Measurements from ENCODE around the gene HMSD.

HMSD gene

DNA sequence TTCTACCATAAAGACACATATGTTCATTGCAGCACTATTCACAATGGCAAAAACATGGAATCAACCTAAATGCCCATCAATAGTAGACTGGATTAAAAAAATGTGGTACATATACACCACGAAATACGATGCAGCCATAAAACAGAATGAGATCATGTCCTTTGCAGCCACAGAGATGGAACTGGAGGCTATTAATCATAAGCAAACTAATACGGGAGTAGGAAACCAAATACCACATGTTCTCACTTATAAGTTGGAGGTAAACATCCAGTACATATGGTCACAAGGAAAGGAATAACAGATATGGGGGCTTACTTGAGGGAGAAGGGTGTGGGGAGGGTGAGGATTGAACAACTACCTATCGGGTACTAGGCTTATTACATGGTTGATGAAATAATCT lies 7.7 kb downstream of the HMSD start:
- Histone ChIP-seq H3K27me3 (ENCODE audit: control insufficient read depth in 1 of 2, insufficient read depth in 2 of 2, low read length in 2 of 2) (peaks cover 0 to 4% of the 10 kb centered on the region in 2 donors), H3K4me3 (ENCODE audit: low read length in 2 of 2) (no peak overlapping the region), H3K4me1 (ENCODE audit: control insufficient read depth, insufficient read depth, low read length) (no peaks in the 10 kb centered on the region), H3K36me3 (ENCODE audit: control insufficient read depth in 2 of 2, insufficient read depth in 2 of 2, low read length in 2 of 2) (no peaks in the 10 kb centered on the region), H3K9ac (ENCODE audit: low read length in 2 of 2) (no peak overlapping the region), H3K9me3 (ENCODE audit: control insufficient read depth in 2 of 2, low read length in 2 of 2) (no peaks in the 10 kb centered on the region), H3K27ac (ENCODE audit: low read length) (no peak overlapping the region)

DNA sequence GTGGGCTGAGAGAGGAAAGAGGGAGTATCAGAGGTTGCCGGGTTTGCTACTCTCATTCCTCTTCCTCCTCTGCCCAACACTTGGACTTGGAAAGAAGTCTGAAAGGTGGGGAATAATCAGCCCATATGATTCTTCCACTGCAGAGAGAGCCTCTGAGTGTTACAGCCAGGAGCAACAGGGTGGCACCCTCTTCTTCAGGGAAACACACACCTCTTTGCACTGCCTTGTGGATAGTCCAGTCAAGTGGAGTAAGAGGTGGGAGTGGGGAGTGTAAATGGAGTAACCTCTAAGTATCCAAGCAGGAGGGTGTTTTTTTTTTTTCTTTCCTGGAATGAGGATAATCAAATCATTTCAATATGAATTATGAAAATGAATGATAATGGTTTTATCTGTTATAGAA lies 11.8 kb downstream of the HMSD start:
- H3K4me3 ChIP-seq (ENCODE audit: low read length in 2 of 2) = no peak overlapping the region
- H3K4me1 ChIP-seq (ENCODE audit: control insufficient read depth, insufficient read depth, low read length) = no peaks in the 10 kb centered on the region

DNA sequence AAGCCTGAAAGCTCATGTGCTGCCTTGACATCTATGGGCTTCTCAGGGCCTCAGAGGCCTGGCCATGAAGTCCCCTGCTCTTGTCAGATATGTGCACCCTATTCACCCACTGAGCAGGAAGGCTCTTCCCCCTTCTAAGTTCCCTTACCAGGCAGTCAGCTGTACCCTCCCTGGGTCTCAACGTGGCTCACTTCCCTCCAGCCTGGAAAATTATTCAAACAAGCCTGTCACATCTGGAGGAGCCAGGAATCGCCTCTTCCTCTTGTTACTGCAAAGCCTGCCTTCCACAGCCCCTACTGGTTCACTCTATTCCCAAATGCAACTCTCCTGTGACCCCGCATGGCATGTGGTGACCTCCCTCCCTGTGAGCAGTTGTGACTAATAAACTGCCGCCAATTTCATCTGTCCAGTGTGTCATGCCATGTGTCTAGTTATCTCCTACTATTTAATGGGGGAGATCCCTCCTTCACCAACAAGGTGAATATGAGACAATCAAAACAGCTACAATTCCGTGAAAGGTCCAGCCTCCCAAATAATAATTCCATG lies 12.4 kb downstream of the HMSD start:
- H3K4me1 ChIP-seq (ENCODE audit: control insufficient read depth, insufficient read depth, low read length) = no peaks in the 10 kb centered on the region
- H3K9me3 ChIP-seq (ENCODE audit: control insufficient read depth in 2 of 2, low read length in 2 of 2) = no peaks in the 10 kb centered on the region
- no peak overlapping the region for H3K9ac ChIP-seq (ENCODE audit: low read length in 2 of 2)
- H3K27ac ChIP-seq (ENCODE audit: low read length) = no peak overlapping the region
- no peaks in the 10 kb centered on the region for H3K27me3 ChIP-seq (ENCODE audit: control insufficient read depth in 1 of 2, insufficient read depth in 2 of 2, low read length in 2 of 2)
- H3K36me3 ChIP-seq (ENCODE audit: control insufficient read depth in 2 of 2, insufficient read depth in 2 of 2, low read length in 2 of 2) = no peaks in the 10 kb centered on the region
- no peak overlapping the region for H3K4me3 ChIP-seq (ENCODE audit: low read length in 2 of 2)

More for the DNA sequence above, 11.8 kb downstream of the HMSD start:
- Histone ChIP-seq H3K27me3 (ENCODE audit: control insufficient read depth in 1 of 2, insufficient read depth in 2 of 2, low read length in 2 of 2) (no peaks in the 10 kb centered on the region), H3K9me3 (ENCODE audit: control insufficient read depth in 2 of 2, low read length in 2 of 2) (no peaks in the 10 kb centered on the region), H3K27ac (ENCODE audit: low read length) (no peak overlapping the region), H3K36me3 (ENCODE audit: control insufficient read depth in 2 of 2, insufficient read depth in 2 of 2, low read length in 2 of 2) (no peaks in the 10 kb centered on the region), H3K9ac (ENCODE audit: low read length in 2 of 2) (no peak overlapping the region)

DNA sequence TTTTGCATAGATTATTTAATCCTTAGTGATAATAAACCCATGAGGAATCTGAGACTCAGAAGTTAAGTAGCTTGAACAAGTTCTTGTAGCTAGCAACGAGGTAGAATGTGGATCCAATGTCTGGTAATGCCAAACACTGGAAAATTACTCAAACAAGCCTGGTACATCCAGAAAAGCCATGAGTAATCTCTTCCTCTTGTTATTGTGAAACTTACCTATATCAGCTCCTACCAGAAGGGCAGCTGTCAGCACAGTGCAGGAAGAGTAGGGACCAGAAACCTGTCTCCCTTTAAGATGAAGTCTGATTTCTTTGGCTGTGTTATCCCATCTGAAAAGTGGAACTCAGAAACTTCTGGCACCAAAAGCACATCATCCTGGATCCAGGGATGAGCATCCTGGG lies 13.0 kb downstream of the HMSD start:
- Histone ChIP-seq H3K27me3 (ENCODE audit: control insufficient read depth in 1 of 2, insufficient read depth in 2 of 2, low read length in 2 of 2) (no peaks in the 10 kb centered on the region), H3K36me3 (ENCODE audit: control insufficient read depth in 2 of 2, insufficient read depth in 2 of 2, low read length in 2 of 2) (no peaks in the 10 kb centered on the region), H3K4me1 (ENCODE audit: control insufficient read depth, insufficient read depth, low read length) (no peaks in the 10 kb centered on the region), H3K4me3 (ENCODE audit: low read length in 2 of 2) (no peak overlapping the region), H3K9ac (ENCODE audit: low read length in 2 of 2) (no peak overlapping the region), H3K9me3 (ENCODE audit: control insufficient read depth in 2 of 2, low read length in 2 of 2) (no peaks in the 10 kb centered on the region), H3K27ac (ENCODE audit: low read length) (no peak overlapping the region)

DNA sequence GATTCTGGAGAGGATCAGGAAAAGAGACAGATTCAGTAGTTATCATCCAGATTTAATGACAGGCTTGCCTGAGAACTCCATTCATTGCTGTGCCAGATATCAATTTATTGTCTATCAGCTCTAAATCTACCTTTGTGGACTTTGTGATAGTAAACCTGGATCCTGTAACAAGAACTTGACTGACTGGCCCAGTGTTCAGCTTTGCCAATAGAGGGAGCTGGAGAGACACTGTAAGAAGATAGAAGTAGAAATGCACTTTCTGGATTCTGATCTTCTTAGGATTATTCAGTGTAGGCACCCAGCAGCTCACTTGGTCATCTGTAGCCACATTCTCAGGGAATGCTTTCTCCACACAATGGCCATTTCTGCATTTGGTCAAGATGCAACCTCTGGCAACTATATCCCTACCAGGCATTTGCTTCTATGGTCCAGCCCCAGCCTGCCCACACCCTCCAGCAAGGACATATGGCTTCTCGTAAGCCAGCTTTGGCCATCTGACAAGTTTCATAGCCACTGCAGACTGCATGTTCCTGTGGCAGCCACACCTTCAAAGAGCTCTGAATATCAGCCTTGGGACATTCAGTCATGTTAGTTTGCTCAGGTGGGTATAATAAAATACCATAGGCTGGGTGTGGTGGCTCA lies 14.6 kb downstream of the HMSD start:
- H3K27ac ChIP-seq (ENCODE audit: low read length) = no peak overlapping the region
- no peak overlapping the region for H3K9ac ChIP-seq (ENCODE audit: low read length in 2 of 2)
- no peaks in the 10 kb centered on the region for H3K36me3 ChIP-seq (ENCODE audit: control insufficient read depth in 2 of 2, insufficient read depth in 2 of 2, low read length in 2 of 2)
- H3K9me3 ChIP-seq (ENCODE audit: control insufficient read depth in 2 of 2, low read length in 2 of 2) = no peaks in the 10 kb centered on the region
- H3K4me3 ChIP-seq (ENCODE audit: low read length in 2 of 2) = no peak overlapping the region
- H3K4me1 ChIP-seq (ENCODE audit: control insufficient read depth, insufficient read depth, low read length) = no peaks in the 10 kb centered on the region
- no peaks in the 10 kb centered on the region for H3K27me3 ChIP-seq (ENCODE audit: control insufficient read depth in 1 of 2, insufficient read depth in 2 of 2, low read length in 2 of 2)

DNA sequence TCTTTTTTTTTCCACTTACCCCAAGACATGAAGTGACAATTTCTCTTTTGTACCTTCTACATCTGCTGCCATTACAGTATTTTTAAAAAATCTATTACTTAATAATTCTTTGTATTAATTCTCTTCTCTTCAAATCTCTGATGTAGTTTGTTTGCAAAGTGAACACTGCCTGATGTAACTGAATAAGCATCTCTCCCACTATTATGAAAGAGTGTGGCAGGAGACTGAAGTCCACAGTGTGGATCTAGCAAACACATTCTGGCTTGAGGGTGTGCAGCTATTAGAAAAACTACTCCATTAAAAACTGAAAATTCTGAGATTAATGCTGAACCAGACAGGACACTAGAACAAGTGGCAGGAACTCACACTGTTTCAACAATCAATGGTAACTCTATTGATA lies 15.8 kb downstream of the HMSD start:
- Histone ChIP-seq H3K4me3 (ENCODE audit: low read length in 2 of 2) (no peak overlapping the region), H3K27me3 (ENCODE audit: control insufficient read depth in 1 of 2, insufficient read depth in 2 of 2, low read length in 2 of 2) (no peaks in the 10 kb centered on the region), H3K36me3 (ENCODE audit: control insufficient read depth in 2 of 2, insufficient read depth in 2 of 2, low read length in 2 of 2) (no peaks in the 10 kb centered on the region), H3K9me3 (ENCODE audit: control insufficient read depth in 2 of 2, low read length in 2 of 2) (no peaks in the 10 kb centered on the region), H3K27ac (ENCODE audit: low read length) (no peak overlapping the region), H3K4me1 (ENCODE audit: control insufficient read depth, insufficient read depth, low read length) (no peaks in the 10 kb centered on the region), H3K9ac (ENCODE audit: low read length in 2 of 2) (no peak overlapping the region)

DNA sequence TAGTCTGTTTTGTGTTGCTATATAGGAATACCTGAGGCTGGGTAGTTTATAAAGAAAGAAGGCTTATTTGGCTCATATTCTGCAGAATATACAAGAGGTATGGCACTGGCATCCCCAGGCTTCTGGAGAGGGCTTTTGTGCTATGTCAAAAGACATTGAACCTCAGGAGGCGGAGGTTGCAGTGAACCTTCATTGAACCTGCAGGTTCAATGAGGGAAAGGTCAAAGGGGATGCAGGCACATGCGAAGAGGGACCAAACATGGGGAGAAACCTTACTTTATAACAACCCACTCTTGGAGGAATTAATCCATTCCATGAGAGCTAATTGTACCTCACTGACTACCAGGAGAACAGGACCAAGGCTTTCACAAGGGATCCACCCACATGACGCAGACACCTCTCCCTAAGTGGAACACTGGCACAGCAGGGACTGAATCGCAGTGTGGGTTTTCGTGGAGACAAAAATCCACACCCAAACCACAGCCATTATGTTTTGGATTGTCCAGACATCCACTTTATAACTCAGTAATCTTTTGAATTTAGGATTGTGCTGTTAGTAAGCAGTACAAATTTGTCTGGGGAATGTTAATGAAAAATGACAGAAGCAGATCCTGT lies 16.7 kb downstream of the HMSD start:
- H3K36me3 ChIP-seq (ENCODE audit: control insufficient read depth in 2 of 2, insufficient read depth in 2 of 2, low read length in 2 of 2) = no peaks in the 10 kb centered on the region
- H3K27ac ChIP-seq (ENCODE audit: low read length) = no peak overlapping the region
- no peaks in the 10 kb centered on the region for H3K27me3 ChIP-seq (ENCODE audit: control insufficient read depth in 1 of 2, insufficient read depth in 2 of 2, low read length in 2 of 2)
- H3K4me1 ChIP-seq (ENCODE audit: control insufficient read depth, insufficient read depth, low read length) = peaks cover 4% of the 10 kb centered on the region
- H3K4me3 ChIP-seq (ENCODE audit: low read length in 2 of 2) = no peak overlapping the region
- H3K9me3 ChIP-seq (ENCODE audit: control insufficient read depth in 2 of 2, low read length in 2 of 2) = no peaks in the 10 kb centered on the region
- H3K9ac ChIP-seq (ENCODE audit: low read length in 2 of 2) = no peak overlapping the region

DNA sequence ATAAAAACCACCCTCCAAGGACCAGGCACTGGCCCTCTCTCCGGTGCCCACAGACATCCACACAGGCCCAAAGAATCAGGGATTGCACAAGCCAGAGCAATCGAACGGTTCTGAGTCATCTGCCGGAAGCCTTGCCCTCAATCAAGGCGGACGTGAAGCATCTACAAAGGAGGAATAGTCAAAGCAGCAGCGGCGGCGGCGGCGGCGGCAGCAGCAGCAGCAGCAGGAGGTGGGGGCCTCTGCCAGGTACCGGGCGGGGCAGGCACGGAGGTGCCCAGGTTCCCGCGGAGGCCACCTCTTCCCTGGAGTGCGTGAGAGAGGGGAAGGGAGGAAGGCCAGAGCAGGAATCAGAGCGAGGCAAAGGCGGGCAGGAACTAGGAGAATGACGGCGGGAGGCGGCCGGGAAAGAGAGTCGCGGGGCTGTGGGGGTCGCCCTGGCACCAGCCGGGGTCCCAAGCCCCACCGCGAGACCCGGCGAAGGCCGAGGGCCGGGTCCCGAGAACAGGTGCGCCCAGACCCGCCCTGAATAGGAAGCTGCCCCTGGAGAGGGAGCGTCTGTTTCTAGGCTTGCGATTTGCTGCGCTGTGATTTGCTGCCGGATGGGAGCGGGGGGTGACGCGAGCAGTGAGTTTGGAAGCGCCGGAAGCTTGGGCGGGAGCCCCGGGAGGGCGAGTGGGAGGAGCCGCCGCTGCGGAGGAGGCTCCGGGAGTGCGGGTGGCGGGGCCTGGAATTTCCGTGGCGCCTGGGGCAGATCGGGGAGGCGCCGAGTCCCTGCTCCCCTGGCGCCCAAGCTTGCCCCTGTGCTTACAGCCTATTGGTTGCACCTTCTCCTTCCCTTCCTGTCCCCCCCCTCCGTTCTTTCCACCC lies 21.1 kb downstream of the HMSD start, which contains the start of gene SERPINB8:
Gene SERPINB8, plus strand, starts transcription at position 140 of the 867 bp plus-strand sequence. CDS start 8,228 bp downstream, outside the sequence.
- peak within 1 kb of the TSS; percentile 72 to 88 for H3K4me3 ChIP-seq (ENCODE audit: low read length in 2 of 2)
- no peaks in the 10 kb centered on the region for H3K9me3 ChIP-seq (ENCODE audit: control insufficient read depth in 2 of 2, low read length in 2 of 2)
- peaks cover 6% of the 10 kb centered on the region for H3K4me1 ChIP-seq (ENCODE audit: control insufficient read depth, insufficient read depth, low read length)
- peak within 1 kb of the TSS; percentile 97 for H3K27ac ChIP-seq (ENCODE audit: low read length)
- H3K9ac ChIP-seq (ENCODE audit: low read length in 2 of 2) = peak within 1 kb of the TSS; percentile 84 to 94
- no peaks in the 10 kb centered on the region for H3K36me3 ChIP-seq (ENCODE audit: control insufficient read depth in 2 of 2, insufficient read depth in 2 of 2, low read length in 2 of 2)
- no peaks in the 10 kb centered on the region for H3K27me3 ChIP-seq (ENCODE audit: control insufficient read depth in 1 of 2, insufficient read depth in 2 of 2, low read length in 2 of 2)

DNA sequence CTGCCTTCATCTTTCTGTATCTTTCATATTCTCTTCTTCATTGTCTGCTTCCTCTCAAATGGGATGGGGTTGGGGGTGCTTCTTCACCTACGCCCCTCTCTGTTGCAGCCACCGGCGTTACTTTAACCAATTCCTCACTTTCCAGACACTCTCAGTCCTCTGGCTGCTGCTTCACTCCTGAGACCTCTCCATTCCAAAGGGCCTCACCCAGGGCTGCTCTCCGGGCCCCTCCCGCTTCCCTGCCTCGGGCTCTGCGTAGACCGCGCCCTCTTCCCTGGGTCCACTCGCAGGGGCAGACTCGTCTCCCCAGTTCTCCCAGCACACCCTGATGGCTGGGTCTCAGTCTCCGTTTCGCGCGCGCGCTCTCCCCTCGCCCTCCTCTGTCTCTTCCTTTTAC lies 21.7 kb downstream of the HMSD start:
- Histone ChIP-seq H3K9ac (ENCODE audit: low read length in 2 of 2) (peak overlapping the region; percentile 84 to 94), H3K27me3 (ENCODE audit: control insufficient read depth in 1 of 2, insufficient read depth in 2 of 2, low read length in 2 of 2) (no peaks in the 10 kb centered on the region), H3K4me3 (ENCODE audit: low read length in 2 of 2) (peak overlapping the region; percentile 72 to 88), H3K27ac (ENCODE audit: low read length) (peak overlapping the region; percentile 97), H3K4me1 (ENCODE audit: control insufficient read depth, insufficient read depth, low read length) (peaks cover 6% of the 10 kb centered on the region), H3K36me3 (ENCODE audit: control insufficient read depth in 2 of 2, insufficient read depth in 2 of 2, low read length in 2 of 2) (no peaks in the 10 kb centered on the region), H3K9me3 (ENCODE audit: control insufficient read depth in 2 of 2, low read length in 2 of 2) (no peaks in the 10 kb centered on the region)

DNA sequence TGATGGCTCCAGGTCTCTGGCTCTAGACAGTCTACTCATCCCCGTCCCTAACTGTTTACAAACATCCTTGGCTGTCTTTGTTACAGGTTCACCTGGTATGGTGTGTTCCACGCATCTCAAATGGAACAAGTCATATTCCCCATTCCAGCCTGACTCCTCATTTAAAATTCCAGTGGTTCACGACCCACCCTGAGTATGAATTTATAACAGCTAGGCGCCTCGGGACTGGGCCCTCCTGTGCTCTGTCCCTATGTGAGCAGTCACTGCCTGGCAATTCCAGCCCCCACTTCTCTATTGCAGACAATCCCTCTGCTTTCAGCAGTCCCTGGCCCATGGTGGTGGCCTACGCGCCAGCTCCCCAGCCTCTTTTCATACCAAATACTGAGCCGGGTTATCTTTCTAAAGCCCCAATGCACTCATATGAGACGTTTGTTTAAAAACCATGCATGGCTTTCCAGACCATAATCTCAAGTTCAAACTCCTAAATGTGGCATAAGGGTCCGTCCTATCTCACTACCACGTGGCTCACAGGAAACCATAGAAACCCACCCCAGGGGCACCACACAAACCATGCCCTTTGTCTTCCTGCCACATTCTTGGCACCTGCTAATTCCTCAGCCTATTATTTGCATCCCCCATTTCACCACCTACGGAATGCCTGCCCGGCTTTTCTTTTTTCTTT lies 22.4 kb downstream of the HMSD start:
- Histone ChIP-seq H3K9me3 (ENCODE audit: control insufficient read depth in 2 of 2, low read length in 2 of 2) (no peaks in the 10 kb centered on the region), H3K27me3 (ENCODE audit: control insufficient read depth in 1 of 2, insufficient read depth in 2 of 2, low read length in 2 of 2) (no peaks in the 10 kb centered on the region), H3K36me3 (ENCODE audit: control insufficient read depth in 2 of 2, insufficient read depth in 2 of 2, low read length in 2 of 2) (no peaks in the 10 kb centered on the region), H3K9ac (ENCODE audit: low read length in 2 of 2) (peak overlapping the region; percentile 84 to 94), H3K27ac (ENCODE audit: low read length) (peak overlapping the region; percentile 97), H3K4me3 (ENCODE audit: low read length in 2 of 2) (peak overlapping the region in 1 of 2 donors; percentile 88), H3K4me1 (ENCODE audit: control insufficient read depth, insufficient read depth, low read length) (peaks cover 6% of the 10 kb centered on the region)
